OCI-LY3 (cell line): ENCODE data around the gene TSPAN12.

Experiments
- H2AFZ ChIP-seq: fragments of 200-600, 300-600 bp; shearing (Covaris generic); 2 replicates; pipeline ENCODE4 v1.6.0; 2014; ENCODE audit warnings: antibody characterized with exemption, low read depth, low read length
- H3K27ac ChIP-seq: fragments of 200-600, 300-600 bp; sonication (generic); 2 replicates; pipeline ENCODE4 v1.5.1; 2014; ENCODE audit warnings: mild to moderate bottlenecking, low read length, moderate library complexity, mixed read lengths
- H3K27me3 ChIP-seq: fragments of 200-600, 300-600 bp; sonication (generic); 2 replicates; pipeline ENCODE4 v1.6.1; 2014; ENCODE audit warnings: low read depth, low read length, mixed read lengths
- H3K36me3 ChIP-seq: fragments of 200-600, 300-600 bp; sonication (generic); replicated peaks from 2 replicates; pipeline ENCODE3; 2014; ENCODE audit warnings: low read depth, low read length, mixed read lengths
- H3K4me1 ChIP-seq: fragments of 300-600, 200-600 bp; sonication (generic); 2 replicates; pipeline ENCODE4 v1.6.1; 2014; ENCODE audit warnings: low read length, mixed read lengths
- H3K4me2 ChIP-seq: fragments of 200-600, 300-600 bp; sonication (generic); 2 replicates; pipeline ENCODE4 v1.6.1; 2014; ENCODE audit warnings: low read length, mixed read lengths
- H3K4me3 ChIP-seq: fragments of 300-600, 200-600 bp; sonication (generic); 2 replicates; pipeline ENCODE4 v1.5.1; 2014; ENCODE audit warnings: antibody characterized with exemption, mild to moderate bottlenecking, low read length, moderate library complexity
- H3K79me2 ChIP-seq: fragments of 300-600, 200-600 bp; shearing (Covaris generic); 2 replicates; pipeline ENCODE4 v1.6.1; 2014; ENCODE audit warnings: mild to moderate bottlenecking, low read length, mixed read lengths
- H3K9ac ChIP-seq: fragments of 300-600, 200-600 bp; shearing (Covaris generic); 2 replicates; pipeline ENCODE4 v1.6.0; 2014; ENCODE audit warnings: mild to moderate bottlenecking, low read length, moderate library complexity
- H3K9me3 ChIP-seq: fragments of 200-600, 300-600 bp; shearing (Covaris generic); 2 replicates; pipeline ENCODE4 v1.6.1; 2014; ENCODE audit warnings: low read length, mixed read lengths; ENCODE audit not compliant: insufficient read depth
- H4K20me1 ChIP-seq: fragments of 200-600, 300-600 bp; sonication (generic); 2 replicates; pipeline ENCODE4 v1.6.1; 2016; ENCODE audit warnings: low read length, mixed read lengths; ENCODE audit not compliant: insufficient read depth
- CTCF ChIP-seq: fragments of 200-600, 300-600 bp; sonication (generic); IDR thresholded peaks from 2 replicates; pipeline ENCODE4 v1.5.1; 2014; ENCODE audit warnings: antibody characterized with exemption, low read length, low read depth
- EZH2phosphoT487 ChIP-seq: fragments of 200-600 bp; shearing (Covaris generic); IDR thresholded peaks from 2 replicates; pipeline ENCODE4 v1.6.1; 2018; ENCODE audit warnings: antibody characterized with exemption, mixed run types, low read depth

Gene TSPAN12

GRCh38 chr7:120842121-120842621, 15.8 kb downstream of the TSPAN12 start:
- H2AFZ ChIP-seq = no peak overlapping the region
- no peaks in the 10 kb centered on the region for H3K27me3 ChIP-seq
- no peak overlapping the region for H3K4me3 ChIP-seq
- H3K79me2 ChIP-seq = no peaks in the 10 kb centered on the region
- H4K20me1 ChIP-seq = no peaks in the 10 kb centered on the region
- H3K9me3 ChIP-seq = no peaks in the 10 kb centered on the region
- H3K27ac ChIP-seq = no peak overlapping the region
- no peak overlapping the region for H3K4me2 ChIP-seq
- no peak overlapping the region for H3K9ac ChIP-seq
- peaks cover 14% of the 10 kb centered on the region for H3K4me1 ChIP-seq
- TF ChIP-seq CTCF (no peak), EZH2phosphoT487 (no peak)
- no peaks in the 10 kb centered on the region for H3K36me3 ChIP-seq

- no peak overlapping the region for H3K9ac ChIP-seq
- H3K79me2 ChIP-seq = no peaks in the 10 kb centered on the region
- H3K4me2 ChIP-seq = no peak overlapping the region
- TF ChIP-seq CTCF (no peak), EZH2phosphoT487 (no peak)
- H3K27ac ChIP-seq = no peak overlapping the region
- H4K20me1 ChIP-seq = no peaks in the 10 kb centered on the region
- H3K4me3 ChIP-seq = no peak overlapping the region
- peaks cover 14% of the 10 kb centered on the region for H3K4me1 ChIP-seq
- H3K36me3 ChIP-seq = no peaks in the 10 kb centered on the region
- no peaks in the 10 kb centered on the region for H3K27me3 ChIP-seq
- H3K9me3 ChIP-seq = no peaks in the 10 kb centered on the region
- no peak overlapping the region for H2AFZ ChIP-seq
Measured at GRCh38 chr7:120841608-120842007, 16.3 kb downstream of the TSPAN12 start.

GRCh38 chr7:120838281-120838682, 19.7 kb downstream of the TSPAN12 start:
- Histone ChIP-seq H3K4me1 (peaks cover 14% of the 10 kb centered on the region), H3K36me3 (no peaks in the 10 kb centered on the region), H3K27me3 (no peaks in the 10 kb centered on the region), H3K79me2 (no peaks in the 10 kb centered on the region), H3K4me2 (peak overlapping the region; percentile 55), H3K9ac (no peak overlapping the region), H3K9me3 (no peaks in the 10 kb centered on the region), H4K20me1 (no peaks in the 10 kb centered on the region), H3K4me3 (peak overlapping the region; percentile 35), H3K27ac (0 out of 2 replicates have a peak overlapping the region, but pooled peaks have one; percentile 6), H2AFZ (0 out of 2 replicates have a peak overlapping the region, but pooled peaks have one; percentile 5)
- TF ChIP-seq CTCF (no peak), EZH2phosphoT487 (no peak)

- H4K20me1 ChIP-seq = no peaks in the 10 kb centered on the region
- no peak overlapping the region for H2AFZ ChIP-seq
- H3K79me2 ChIP-seq = no peaks in the 10 kb centered on the region
- H3K27ac ChIP-seq = no peak overlapping the region
- no peaks in the 10 kb centered on the region for H3K9me3 ChIP-seq
- peaks cover 14% of the 10 kb centered on the region for H3K4me1 ChIP-seq
- no peak for TF ChIP-seq EZH2phosphoT487
- no peak for TF ChIP-seq CTCF
- H3K9ac ChIP-seq = no peak overlapping the region
- H3K4me2 ChIP-seq = peak overlapping the region; percentile 55
- peak overlapping the region; percentile 35; the same call in 1 of the 2 replicates for H3K4me3 ChIP-seq
- no peaks in the 10 kb centered on the region for H3K27me3 ChIP-seq
- H3K36me3 ChIP-seq = no peaks in the 10 kb centered on the region
Measured at GRCh38 chr7:120837599-120837998, 20.3 kb downstream of the TSPAN12 start.
